Activated naive CD8-positive, alpha-beta T cell treated with anti-CD3 and anti-CD28 coated beads, Interleukin-2, amount 50 U/mL, for 24 hours (primary cell): Measurements from ENCODE around the gene LRP1B.
"Not testable (repeated sequence)": the region's sequence is repeated elsewhere in the genome, so short reads cannot be mapped to it uniquely, and the experiment has no call there.

Source experiments
- ATAC-seq: fragments of 150-1000 bp; cut with Tn5 transposase; one replicate; pipeline ENCODE4 v1.10.0; 2021
- DNase-seq: peaks from one replicate; pipeline ENCODE4 v3.0.0; 2021
- H3K27ac Mint-ChIP-seq: one replicate; pipeline ENCODE4 v1.8.0; 2021; ENCODE audit warnings: mild to moderate bottlenecking, mixed read lengths
- H3K27me3 Mint-ChIP-seq: one replicate; pipeline ENCODE4 v1.8.0; 2021; ENCODE audit warnings: mixed read lengths
- H3K36me3 Mint-ChIP-seq: one replicate; pipeline ENCODE4 v1.8.0; 2021; ENCODE audit warnings: low read depth, mixed read lengths
- H3K4me1 Mint-ChIP-seq: one replicate; pipeline ENCODE4 v1.8.0; 2021; ENCODE audit warnings: mixed read lengths
- H3K4me3 Mint-ChIP-seq: one replicate; pipeline ENCODE4 v1.8.0; 2021; ENCODE audit warnings: mild to moderate bottlenecking, moderate library complexity, mixed read lengths
- H3K9me3 Mint-ChIP-seq: one replicate; pipeline ENCODE4 v1.8.0; 2021; ENCODE audit warnings: mixed read lengths

The LRP1B gene

GRCh38 chr2:141015341-141016047 lies 1115.3 kb downstream of the LRP1B start:
- no peaks in the 10 kb centered on the region for H3K4me1 Mint-ChIP-seq
- no peak for DNase-seq
- no peaks in the 10 kb centered on the region for H3K36me3 Mint-ChIP-seq
- no peak overlapping the region for H3K4me3 Mint-ChIP-seq
- no peak overlapping the region for H3K27ac Mint-ChIP-seq
- no peaks in the 10 kb centered on the region for H3K27me3 Mint-ChIP-seq
- ATAC-seq = no peak
- H3K9me3 Mint-ChIP-seq = peaks cover 5% of the 10 kb centered on the region

GRCh38 chr2:141003967-141004657 lies 1126.7 kb downstream of the LRP1B start:
- H3K4me3 Mint-ChIP-seq = no peak overlapping the region
- H3K27ac Mint-ChIP-seq = no peak overlapping the region
- peaks cover 4% of the 10 kb centered on the region for H3K9me3 Mint-ChIP-seq
- H3K36me3 Mint-ChIP-seq = no peaks in the 10 kb centered on the region
- no peaks in the 10 kb centered on the region for H3K4me1 Mint-ChIP-seq
- DNase-seq (no peak), ATAC-seq (no peak)
- H3K27me3 Mint-ChIP-seq = no peaks in the 10 kb centered on the region

GRCh38 chr2:141001750-141002149 lies 1129.1 kb downstream of the LRP1B start:
- Mint-ChIP-seq H3K4me1 (no peaks in the 10 kb centered on the region), H3K36me3 (no peaks in the 10 kb centered on the region), H3K27ac (no peak overlapping the region), H3K9me3 (peaks cover 4% of the 10 kb centered on the region), H3K27me3 (no peaks in the 10 kb centered on the region), H3K4me3 (no peak overlapping the region)
- no peak for DNase-seq
- ATAC-seq = no peak

- Mint-ChIP-seq H3K36me3 (no peaks in the 10 kb centered on the region), H3K27ac (no peak overlapping the region), H3K4me1 (no peaks in the 10 kb centered on the region), H3K27me3 (no peaks in the 10 kb centered on the region), H3K4me3 (no peak overlapping the region), H3K9me3 (peaks cover 3% of the 10 kb centered on the region)
- ATAC-seq (no peak), DNase-seq (no peak)
Observed at GRCh38 chr2:140998577-140998976, 1132.2 kb downstream of the LRP1B start.

- no peak overlapping the region for H3K27ac Mint-ChIP-seq
- no peak overlapping the region for H3K4me3 Mint-ChIP-seq
Observed at GRCh38 chr2:140998017-140998416, 1132.8 kb downstream of the LRP1B start.

GRCh38 chr2:140994856-140995255 lies 1136.0 kb downstream of the LRP1B start:
- ATAC-seq (no peak), DNase-seq (no peak)
- Mint-ChIP-seq H3K4me3 (no peak overlapping the region), H3K36me3 (no peaks in the 10 kb centered on the region), H3K27me3 (no peaks in the 10 kb centered on the region), H3K27ac (no peak overlapping the region), H3K9me3 (peaks cover 11% of the 10 kb centered on the region), H3K4me1 (no peaks in the 10 kb centered on the region)

More at GRCh38 chr2:140998017-140998416, 1132.8 kb downstream of the LRP1B start:
- ATAC-seq (no peak), DNase-seq (no peak)
- no peaks in the 10 kb centered on the region for H3K36me3 Mint-ChIP-seq
- H3K27me3 Mint-ChIP-seq = no peaks in the 10 kb centered on the region
- H3K9me3 Mint-ChIP-seq = peaks cover 3% of the 10 kb centered on the region
- no peaks in the 10 kb centered on the region for H3K4me1 Mint-ChIP-seq

- Mint-ChIP-seq H3K4me3 (no peak overlapping the region), H3K36me3 (no peaks in the 10 kb centered on the region), H3K4me1 (no peaks in the 10 kb centered on the region), H3K9me3 (peaks cover 12% of the 10 kb centered on the region), H3K27ac (no peak overlapping the region), H3K27me3 (no peaks in the 10 kb centered on the region)
- ATAC-seq (no peak), DNase-seq (no peak)
Observed at GRCh38 chr2:140990416-140990815, 1140.4 kb downstream of the LRP1B start.

GRCh38 chr2:140988597-140988996 lies 1142.2 kb downstream of the LRP1B start:
- H3K27ac Mint-ChIP-seq = no peak overlapping the region
- DNase-seq (no peak), ATAC-seq (no peak)
- H3K4me3 Mint-ChIP-seq = no peak overlapping the region
- peaks cover 12% of the 10 kb centered on the region for H3K9me3 Mint-ChIP-seq
- no peaks in the 10 kb centered on the region for H3K27me3 Mint-ChIP-seq
- H3K36me3 Mint-ChIP-seq = no peaks in the 10 kb centered on the region
- no peaks in the 10 kb centered on the region for H3K4me1 Mint-ChIP-seq

GRCh38 chr2:140986456-140986855 lies 1144.4 kb downstream of the LRP1B start:
- Mint-ChIP-seq H3K4me1 (no peaks in the 10 kb centered on the region), H3K9me3 (peaks cover 4% of the 10 kb centered on the region), H3K36me3 (no peaks in the 10 kb centered on the region), H3K4me3 (no peak overlapping the region), H3K27me3 (no peaks in the 10 kb centered on the region), H3K27ac (no peak overlapping the region)
- DNase-seq = no peak
- ATAC-seq = no peak

GRCh38 chr2:140975237-140975636 lies 1155.6 kb downstream of the LRP1B start:
- DNase-seq (no peak), ATAC-seq (no peak)
- Mint-ChIP-seq H3K36me3 (no peaks in the 10 kb centered on the region), H3K4me1 (no peaks in the 10 kb centered on the region), H3K4me3 (no peak overlapping the region), H3K9me3 (peaks cover 25% of the 10 kb centered on the region), H3K27ac (no peak overlapping the region), H3K27me3 (no peaks in the 10 kb centered on the region)

- no peak for DNase-seq
- Mint-ChIP-seq H3K36me3 (no peaks in the 10 kb centered on the region), H3K9me3 (peaks cover 29% of the 10 kb centered on the region), H3K4me1 (no peaks in the 10 kb centered on the region), H3K27me3 (no peaks in the 10 kb centered on the region), H3K4me3 (no peak overlapping the region), H3K27ac (no peak overlapping the region)
- ATAC-seq = no peak
Observed at GRCh38 chr2:140972724-140973123, 1158.1 kb downstream of the LRP1B start.

GRCh38 chr2:140964324-140964723 lies 1166.5 kb downstream of the LRP1B start:
- not testable (repeated sequence) for ATAC-seq, H3K27ac Mint-ChIP-seq, H3K4me1 Mint-ChIP-seq, H3K4me3 Mint-ChIP-seq, H3K9me3 Mint-ChIP-seq, DNase-seq, H3K36me3 Mint-ChIP-seq, H3K27me3 Mint-ChIP-seq

GRCh38 chr2:140949932-140950331 lies 1180.9 kb downstream of the LRP1B start:
- Mint-ChIP-seq H3K27me3 (no peaks in the 10 kb centered on the region), H3K9me3 (peaks cover 9% of the 10 kb centered on the region), H3K36me3 (no peaks in the 10 kb centered on the region), H3K4me1 (no peaks in the 10 kb centered on the region), H3K4me3 (no peak overlapping the region), H3K27ac (no peak overlapping the region)
- ATAC-seq = no peak
- DNase-seq = no peak

GRCh38 chr2:140947236-140947635 lies 1183.6 kb downstream of the LRP1B start:
- Mint-ChIP-seq H3K4me3 (no peak overlapping the region), H3K27me3 (no peaks in the 10 kb centered on the region), H3K4me1 (no peaks in the 10 kb centered on the region), H3K36me3 (no peaks in the 10 kb centered on the region), H3K27ac (no peak overlapping the region), H3K9me3 (peaks cover 7% of the 10 kb centered on the region)
- DNase-seq (no peak), ATAC-seq (no peak)

GRCh38 chr2:140943867-140944266 lies 1186.9 kb downstream of the LRP1B start:
- H3K9me3 Mint-ChIP-seq = peaks cover 12% of the 10 kb centered on the region
- no peaks in the 10 kb centered on the region for H3K27me3 Mint-ChIP-seq
- H3K4me3 Mint-ChIP-seq = no peak overlapping the region
- H3K36me3 Mint-ChIP-seq = no peaks in the 10 kb centered on the region
- no peak for DNase-seq
- ATAC-seq = no peak
- no peaks in the 10 kb centered on the region for H3K4me1 Mint-ChIP-seq
- H3K27ac Mint-ChIP-seq = no peak overlapping the region
